ENCODE measurements around the gene VASN.
A peak's percentile ranks its signal among the peaks of the same experiment; 100 is the strongest.

The VASN gene

DNA sequence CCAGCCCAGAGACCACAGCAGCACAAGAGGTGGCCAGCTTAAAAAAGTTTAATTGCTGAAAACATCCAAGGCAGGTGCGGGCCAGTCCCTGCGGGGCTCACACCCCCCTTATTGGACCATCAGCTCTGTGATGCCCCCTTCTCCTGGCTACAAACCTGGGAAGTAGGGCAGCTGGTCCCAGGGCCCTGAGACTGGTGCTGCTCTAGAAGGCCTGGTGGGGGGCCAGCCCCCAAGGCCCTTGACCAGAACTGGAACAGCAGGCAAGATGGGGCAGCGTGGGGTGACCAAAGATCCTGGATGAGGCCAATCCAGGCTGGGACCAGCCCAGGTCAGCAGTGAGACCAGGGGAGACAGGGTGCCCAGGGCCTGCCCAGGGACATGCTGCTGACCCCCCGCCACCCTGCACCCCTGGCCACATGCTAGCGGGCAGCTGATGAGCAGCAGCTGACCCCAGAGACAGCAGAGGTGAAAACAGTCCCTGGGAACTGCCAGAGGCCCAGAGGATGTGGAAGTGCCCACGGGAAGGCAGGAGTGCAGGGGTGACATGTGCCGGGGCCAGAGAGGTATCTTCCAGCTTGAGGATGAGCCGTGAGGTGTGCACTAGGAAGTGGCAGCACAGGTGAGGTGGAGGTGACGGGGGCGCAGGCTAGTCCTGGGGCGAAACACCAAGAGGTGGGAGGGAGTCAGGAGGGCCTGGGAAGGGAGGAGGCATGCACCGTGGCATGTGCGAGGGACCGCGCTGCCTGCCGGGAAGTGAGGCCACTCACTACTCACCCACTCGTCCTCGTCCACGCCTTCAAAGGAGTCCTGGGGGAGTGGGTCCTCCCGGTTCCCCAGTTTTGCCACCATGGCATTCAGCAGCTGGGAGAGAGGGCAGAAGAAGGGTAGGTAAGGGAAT is 16.9 kb upstream of the VASN start:
- DNase-seq, result no peak

- DNase-seq, result no peak
These were observed 14.8 kb upstream of the VASN start for GRCh38 chr16:4356820-4357219.

- DNase-seq, result no peak
These were observed 13.4 kb upstream of the VASN start for GRCh38 chr16:4358236-4358635.

DNA sequence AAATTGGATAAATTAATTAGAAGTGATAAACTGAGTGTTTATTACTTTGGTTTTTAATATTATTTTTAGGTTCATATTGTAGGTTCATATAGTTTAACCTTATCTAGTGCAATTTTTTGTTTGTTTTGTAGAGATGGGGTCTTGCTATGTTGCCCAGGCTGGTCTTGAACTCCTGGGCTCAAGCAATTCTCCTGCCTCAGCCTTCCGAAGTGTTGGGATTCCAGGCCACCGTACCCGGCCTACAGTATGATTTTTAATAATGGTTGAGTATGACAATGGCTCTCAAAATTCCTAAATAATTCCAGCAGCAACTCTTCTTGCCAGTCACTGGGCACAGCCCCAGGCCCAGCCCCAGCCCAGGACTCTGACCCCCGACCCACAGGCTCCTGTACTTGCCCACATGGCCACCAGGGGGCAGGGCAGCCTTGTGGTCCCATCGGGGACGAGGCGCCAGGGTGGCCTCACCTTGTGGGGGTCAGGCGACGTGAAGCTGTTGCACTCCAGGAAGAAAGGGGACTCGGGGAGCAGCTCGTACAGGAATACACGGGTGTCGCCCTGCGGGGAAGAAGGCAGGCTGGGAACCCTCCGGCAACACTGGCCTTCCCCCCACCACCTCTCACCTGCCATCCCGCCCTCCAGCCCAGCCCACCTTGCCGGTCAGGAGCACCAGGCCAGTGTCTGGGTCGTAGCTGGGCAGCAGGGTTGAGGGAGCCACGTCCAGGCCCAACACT is 12.7 kb upstream of the VASN start:
- peak; percentile 62 for DNase-seq

- no peak for DNase-seq
These were observed 11.7 kb upstream of the VASN start for GRCh38 chr16:4359914-4360313.

DNA sequence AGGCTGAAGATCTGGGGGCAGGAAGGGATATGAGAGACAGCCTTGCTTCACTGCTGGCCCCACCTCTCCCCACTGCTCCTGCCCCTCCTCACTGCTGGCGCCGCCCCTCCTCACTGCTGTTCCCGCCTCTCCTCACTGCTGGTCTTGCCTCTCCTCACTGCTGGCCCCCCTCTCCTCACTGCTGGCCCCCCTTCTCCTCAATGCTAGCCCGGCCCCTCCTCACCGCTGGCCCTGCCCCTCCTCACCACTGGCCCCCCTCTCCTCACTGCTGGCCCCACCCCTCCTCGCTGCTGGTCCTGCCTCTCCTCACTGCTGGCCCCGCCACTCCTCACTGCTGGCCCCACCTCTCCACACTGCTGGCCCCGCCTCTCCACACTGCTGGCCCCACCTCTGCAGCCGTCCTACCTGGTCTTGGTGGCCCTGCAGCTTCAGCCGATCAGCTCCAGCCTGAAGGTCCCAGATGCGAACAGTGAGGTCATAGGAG is 11.1 kb upstream of the VASN start:
- DNase-seq, result no peak

- DNase-seq, result no peak
These were observed 10.4 kb upstream of the VASN start for GRCh38 chr16:4361033-4361943.

GRCh38 chr16:4361944-4362311 is 9.7 kb upstream of the VASN start:
- no peak for DNase-seq

DNA sequence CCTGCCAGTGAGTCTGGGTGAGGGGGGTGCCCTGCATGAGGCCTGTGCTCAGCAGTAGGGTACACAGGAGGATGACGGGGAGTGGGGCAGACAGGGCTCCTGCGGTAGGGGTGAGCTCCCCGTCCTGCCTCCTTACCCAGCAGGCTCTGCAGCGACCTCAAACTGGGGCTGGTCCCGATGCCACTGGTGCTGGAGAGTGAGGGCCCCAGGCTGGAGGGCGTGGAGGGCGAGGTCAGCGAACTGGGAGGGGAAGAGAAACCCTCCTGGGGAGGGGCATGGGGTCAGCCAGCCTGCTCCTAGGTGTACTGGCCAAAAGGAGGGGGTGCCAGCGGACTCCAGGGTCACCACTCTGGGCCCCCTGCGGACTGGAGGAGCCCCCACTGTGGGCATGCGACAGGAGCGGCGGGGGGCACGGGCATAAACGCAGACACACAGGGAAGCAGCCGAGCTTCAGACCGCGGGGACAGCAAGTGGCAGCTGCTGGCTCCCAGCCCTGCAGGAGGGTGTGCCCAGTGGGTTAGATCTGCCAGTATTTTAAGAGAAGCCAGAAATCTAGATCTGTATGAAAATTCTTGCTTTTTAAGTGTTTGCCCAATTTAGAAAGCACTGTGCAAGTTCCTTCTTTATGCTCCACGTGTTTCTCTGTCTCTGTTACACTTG is 9.0 kb upstream of the VASN start:
- DNase-seq, result no peak

- DNase-seq, result no peak
These were observed 7.2 kb upstream of the VASN start for GRCh38 chr16:4364196-4365013.

- DNase-seq, result no peak
These were observed 6.6 kb upstream of the VASN start for GRCh38 chr16:4365014-4365406.

- DNase-seq, result no peak
These were observed 6.0 kb upstream of the VASN start for GRCh38 chr16:4365615-4366014.

GRCh38 chr16:4366016-4366415 is 5.6 kb upstream of the VASN start:
- DNase-seq, result no peak

DNA sequence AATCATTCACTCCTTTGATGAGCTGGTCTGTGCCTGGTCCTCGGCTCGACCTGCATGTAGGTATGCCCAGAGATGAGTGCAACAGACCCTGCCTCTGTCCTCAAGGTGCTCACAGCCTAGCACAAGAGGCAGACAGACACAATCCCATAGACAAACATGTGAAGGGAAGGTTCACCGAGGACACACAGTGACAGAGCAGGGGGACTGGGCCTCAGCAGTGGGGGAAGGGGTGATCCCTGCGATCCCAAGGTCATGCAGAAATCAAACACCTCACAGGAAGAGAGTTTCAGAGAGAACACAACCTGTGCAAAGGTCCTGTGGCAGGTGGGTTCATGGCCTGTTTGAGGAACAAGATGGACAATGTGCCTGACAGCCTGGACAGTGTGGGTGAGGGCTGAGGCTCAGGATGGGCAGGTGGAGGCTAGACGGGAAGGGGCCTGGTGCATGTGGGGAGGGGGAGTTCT is 4.2 kb upstream of the VASN start:
- DNase-seq, result no peak

- no peak for DNase-seq
These were observed 2.5 kb upstream of the VASN start for GRCh38 chr16:4369007-4369733.

GRCh38 chr16:4370151-4370550 is 1.5 kb upstream of the VASN start:
- no peak for DNase-seq

- DNase-seq, result no peak
These were observed 885 bp upstream of the VASN start for GRCh38 chr16:4370570-4371356.

- peak; percentile 17 for DNase-seq
These were observed 441 bp downstream of the VASN start for GRCh38 chr16:4372001-4372577.

DNA sequence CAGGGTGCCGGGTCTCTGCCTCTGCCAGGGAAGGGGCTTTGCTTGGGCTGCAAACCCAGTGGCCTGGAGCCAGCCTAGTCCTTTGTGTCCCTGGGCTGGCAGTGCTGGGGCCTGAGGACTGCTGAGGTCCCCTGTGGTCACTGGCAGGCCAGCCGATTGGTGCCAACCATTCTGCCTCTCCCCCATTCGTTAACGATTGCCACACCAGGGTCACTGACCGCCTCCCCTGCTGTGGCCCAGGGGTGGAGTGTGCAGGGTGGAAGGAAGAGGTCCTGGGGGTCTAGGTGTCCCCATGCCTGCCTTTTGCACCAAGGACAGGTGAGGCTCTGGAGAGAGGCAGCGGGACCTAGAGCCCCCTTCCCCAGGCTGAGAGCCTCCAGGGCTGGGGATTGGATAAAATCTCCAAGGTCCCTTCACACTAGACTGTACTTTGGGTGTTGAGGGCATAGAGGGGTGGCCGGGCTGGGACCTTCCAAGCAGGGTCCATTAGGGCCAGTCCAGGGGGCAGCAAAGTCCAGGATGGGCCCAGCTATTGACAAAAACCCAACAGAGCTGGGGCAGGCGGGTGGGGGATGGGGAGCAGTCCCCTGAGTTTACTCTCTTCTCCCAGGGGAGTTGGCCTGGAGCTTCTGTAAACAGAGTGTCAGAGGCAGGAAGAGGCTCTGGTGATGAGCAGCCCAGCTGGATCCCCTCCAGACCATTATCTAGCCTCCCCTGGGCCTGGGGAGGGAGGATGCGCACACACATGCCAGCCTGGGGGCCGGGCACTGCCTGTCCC is 1.1 kb downstream of the VASN start:
- no peak for DNase-seq

Data from stimulated activated naive CD4-positive, alpha-beta T cell treated with Interleukin-2 at 50 U/mL for 16 hours (primary cell).